Inferior parietal cortex (tissue), 1 donor: ENCODE results near the gene BCL11B.

ENCODE experiments used
- DNase-seq: peaks from one replicate; pipeline ENCODE4 v3.0.0-alpha.2; 2016; ENCODE audit errors: extremely low spot score

Gene BCL11B

DNA sequence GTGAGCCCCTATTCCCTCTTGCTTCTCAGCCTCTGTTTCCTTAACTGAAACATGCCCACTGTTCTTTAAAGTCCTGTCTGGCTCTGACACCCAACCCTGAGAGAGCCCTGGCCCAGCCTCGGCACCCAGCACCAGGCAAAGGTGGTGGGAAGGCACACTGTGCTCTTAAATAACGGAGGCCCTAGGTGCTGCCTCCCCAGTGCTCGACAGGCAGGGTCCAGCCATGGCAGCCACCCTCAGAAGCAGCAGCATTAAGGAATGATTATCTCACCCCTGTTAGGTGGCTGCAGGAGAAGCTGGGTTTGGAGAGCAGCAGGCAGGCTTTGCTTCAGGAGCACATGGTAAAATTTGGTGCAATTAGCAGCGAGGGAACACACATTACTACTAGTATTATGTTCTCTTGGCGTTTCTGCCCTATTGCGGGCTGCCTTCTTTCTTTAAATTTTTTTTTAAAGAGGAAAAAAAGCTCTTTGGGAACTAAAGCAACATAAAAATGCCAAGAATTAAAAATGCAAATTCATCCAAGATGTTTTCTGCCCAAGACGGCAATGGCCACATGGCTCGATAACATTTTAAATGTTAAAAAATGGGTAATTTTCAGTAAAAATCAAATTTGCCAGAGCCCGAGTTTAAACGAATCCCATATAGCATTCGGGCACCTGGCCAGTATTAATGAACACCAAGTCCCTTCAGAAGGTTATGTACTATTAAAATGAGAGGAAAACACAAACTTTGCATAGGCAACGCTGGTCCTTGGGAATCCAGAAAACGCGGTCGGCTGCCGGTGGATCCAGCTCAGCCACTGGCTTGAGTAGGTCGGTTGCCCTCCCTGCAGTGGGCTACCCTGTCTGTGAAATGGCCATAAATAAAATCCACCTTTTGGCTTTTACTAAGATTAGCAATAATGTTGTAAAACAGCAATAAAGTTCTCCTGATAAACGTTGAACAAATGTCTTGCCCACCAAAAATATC lies 152.2 kb downstream of the BCL11B start:
- no peak for DNase-seq
